GM18526 (cell line): Measurements from ENCODE around the gene IL1RAPL1.

Source experiments
- POLR2A ChIP-seq: IDR thresholded peaks from 3 replicates; pipeline ENCODE4 v1.6.1; 2011; ENCODE audit not compliant: insufficient read length; ENCODE audit errors: extremely low read depth

The IL1RAPL1 gene

DNA sequence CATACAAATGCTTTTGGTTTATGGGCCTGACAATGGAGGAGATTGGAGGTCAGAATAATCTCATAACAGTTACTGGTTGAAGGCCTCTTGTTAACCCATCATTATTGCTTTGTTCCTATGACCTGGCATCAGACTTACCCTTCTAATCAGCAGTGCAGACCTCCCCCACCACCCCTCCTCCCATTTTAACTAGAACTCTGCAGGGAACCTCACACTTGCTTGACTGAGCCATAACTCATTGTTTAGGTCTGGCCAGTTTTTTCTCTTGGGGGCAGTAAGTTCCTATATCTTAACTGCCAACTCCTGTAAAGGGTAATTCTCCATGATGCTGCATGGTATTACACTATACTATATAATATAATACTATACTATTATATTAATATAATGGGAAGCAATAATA, 609.3 kb downstream of the IL1RAPL1 start:
- TF ChIP-seq POLR2A = no peak

DNA sequence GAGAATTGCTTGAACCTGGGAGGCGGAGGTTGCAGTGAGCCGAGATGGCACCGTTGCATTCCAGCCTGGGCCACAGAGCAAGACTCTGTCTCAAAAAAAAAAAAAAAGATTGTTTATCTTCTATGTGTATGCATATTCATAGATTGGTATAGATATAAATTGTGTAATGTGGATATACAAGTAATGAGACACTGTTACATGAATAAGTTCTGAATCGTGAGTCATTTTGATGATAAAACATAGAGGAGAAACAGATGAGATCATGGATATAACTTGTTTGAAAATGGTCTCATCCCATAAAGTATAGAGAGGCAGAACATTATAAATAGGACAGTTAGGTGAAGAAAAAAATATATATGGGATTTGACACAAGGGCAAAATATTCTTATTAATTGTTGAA, 628.0 kb downstream of the IL1RAPL1 start:
- TF ChIP-seq POLR2A = no peak

DNA sequence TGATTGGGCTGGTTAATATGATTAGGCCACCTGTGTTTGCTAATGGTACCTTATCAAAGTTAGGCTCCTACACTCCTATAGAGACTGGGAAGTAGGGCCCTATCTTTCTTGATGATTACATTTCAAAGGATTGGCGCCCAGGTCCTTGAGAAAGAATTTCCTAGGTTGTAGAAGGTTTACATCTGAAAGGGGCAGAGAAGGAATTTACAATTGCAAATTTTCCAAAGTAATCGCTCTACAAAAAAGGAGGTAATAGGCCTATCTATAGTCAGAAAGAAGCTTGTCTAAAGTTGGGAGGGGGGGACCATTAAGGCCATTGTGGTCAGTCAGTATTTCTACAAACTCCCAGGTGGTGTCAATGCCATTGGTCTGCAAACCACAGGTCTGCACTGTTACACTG, 638.4 kb downstream of the IL1RAPL1 start:
- no peak for TF ChIP-seq POLR2A

DNA sequence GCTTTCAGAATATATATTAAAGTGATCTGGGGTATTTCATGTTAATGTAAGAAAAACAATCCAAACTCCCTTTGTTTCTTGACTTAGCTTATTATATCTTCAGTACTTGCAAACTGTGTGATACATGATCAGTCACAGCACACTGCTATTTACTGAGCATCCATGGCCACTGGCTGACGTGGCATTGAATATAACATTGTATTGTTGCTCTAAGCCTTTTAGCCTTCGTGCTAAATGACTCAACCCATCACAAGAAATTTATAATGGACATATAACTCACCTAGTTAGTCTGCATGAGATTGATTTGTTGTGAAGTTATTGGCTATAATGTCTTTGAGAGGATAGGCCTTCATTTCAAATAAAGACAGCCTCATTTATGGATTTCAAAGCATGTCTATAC, 642.6 kb downstream of the IL1RAPL1 start:
- TF ChIP-seq POLR2A = no peak

DNA sequence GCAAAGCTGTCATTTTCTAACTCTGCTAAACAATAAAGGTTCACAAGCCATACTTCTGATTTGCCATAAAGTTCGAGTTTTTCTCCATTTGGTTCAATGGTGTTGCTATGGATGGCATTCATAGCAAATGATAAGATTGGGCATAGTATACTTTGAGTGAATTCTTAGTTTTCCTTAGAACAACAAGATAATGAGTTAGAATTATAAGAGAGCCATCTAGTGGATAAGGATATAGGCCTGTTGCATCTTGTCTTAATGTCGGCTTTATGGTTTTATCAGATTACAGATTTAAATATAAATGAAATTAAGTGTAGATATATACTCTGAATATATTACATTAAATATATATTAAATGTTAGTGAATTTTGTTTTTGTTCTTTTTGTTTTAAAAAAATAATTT, 644.6 kb downstream of the IL1RAPL1 start:
- TF ChIP-seq POLR2A = no peak

DNA sequence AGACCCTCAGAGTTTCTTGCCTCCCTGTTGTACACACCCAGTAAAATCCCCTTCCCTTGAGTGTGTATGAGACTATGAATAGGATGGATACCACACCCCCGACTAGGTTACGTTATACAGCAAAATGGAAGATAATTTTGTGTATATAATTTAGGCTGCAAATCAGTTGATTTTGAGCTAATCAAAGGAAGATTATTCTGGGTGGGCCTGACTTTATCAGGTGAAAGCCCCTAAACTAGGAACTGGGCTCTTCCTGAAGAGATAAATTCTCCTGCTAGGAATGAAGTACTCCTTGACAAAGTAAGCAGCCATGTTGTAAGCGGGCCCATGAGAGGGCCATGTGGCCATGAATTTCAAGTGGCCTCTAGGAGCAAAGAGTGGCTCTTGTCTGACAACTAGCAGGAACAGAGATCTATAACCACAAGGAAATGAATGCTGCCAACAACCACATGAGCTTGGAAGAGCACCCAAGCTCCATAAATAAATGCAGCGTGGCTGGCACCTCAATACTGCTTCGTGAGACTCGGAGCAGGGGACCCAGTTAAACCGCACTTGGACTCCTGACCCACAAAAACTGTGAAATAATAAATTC, 646.4 kb downstream of the IL1RAPL1 start:
- TF ChIP-seq POLR2A = no peak

DNA sequence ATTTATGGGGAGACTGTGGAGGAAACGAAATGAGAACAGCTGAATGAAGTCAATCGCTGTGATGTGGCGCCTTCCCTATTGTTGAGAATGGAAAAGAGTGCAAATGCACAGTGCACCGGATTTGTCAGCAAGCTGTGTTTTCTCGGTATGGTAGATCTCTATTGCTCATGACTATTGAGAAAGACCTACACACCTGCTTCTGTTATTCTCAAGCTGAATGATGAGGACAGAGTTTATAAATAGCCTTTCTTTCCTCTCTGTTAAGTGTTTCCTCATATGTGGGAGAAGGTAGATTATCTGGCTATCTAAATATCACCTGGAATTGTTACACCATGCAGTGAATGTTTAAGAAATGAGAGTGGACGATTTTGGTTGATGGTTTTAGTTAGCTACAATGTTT, 650.7 kb downstream of the IL1RAPL1 start:
- TF ChIP-seq POLR2A = no peak

DNA sequence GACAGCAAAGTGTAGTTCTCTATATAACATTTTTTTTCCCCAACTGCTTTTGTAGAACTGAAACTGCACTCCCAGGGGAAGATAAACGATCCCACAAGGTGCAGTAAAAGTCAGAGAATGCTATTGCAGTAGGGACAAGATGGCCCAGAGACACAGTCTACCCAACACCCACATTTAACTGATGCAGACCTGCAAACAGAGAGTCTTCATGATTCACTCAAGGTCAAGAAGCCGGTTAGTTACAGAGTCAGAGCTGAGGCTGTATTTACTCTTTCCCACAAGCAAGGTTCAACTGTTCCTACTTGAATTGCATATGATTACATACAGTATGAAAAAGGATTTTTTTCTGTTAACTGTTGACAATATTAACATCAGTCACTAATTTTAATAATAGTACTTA, 654.6 kb downstream of the IL1RAPL1 start:
- TF ChIP-seq POLR2A = no peak

DNA sequence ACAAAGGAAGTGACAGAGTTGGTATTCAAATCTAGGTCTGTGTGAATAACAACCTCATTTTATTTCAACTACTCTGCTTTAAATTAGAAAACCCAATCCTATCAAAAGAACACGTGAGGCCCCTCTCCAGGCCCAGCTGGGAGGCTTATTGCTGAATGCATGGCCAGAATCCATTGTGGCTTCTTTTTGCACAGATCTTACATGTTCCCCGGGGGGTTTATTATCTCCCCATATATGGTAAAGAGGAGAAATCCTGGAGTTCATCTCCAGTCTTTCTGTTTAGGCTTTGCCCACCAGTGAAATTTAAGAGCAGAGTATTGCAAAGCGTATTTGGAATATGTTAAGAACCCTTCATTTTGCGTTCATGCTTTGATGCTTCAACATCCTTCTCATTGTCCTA, 655.6 kb downstream of the IL1RAPL1 start:
- no peak for TF ChIP-seq POLR2A

DNA sequence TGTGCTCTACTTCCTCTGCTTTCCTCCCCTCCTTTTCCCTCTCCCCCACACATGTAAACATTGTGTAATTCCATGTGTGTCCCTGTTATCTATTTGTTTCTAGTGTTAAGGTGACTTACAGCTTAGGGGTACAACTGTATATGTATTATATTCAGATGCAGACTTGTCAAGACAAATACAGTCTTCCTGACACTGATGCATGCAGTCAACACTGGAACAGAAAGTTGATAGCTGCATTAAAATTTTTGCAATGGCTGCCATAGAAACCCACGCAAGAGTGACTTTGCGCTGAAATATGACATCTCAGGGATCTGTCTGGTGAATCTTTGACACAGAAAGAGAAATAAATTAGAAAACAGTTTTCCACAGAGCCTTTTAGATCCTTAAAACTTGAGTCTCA, 656.7 kb downstream of the IL1RAPL1 start:
- no peak for TF ChIP-seq POLR2A

DNA sequence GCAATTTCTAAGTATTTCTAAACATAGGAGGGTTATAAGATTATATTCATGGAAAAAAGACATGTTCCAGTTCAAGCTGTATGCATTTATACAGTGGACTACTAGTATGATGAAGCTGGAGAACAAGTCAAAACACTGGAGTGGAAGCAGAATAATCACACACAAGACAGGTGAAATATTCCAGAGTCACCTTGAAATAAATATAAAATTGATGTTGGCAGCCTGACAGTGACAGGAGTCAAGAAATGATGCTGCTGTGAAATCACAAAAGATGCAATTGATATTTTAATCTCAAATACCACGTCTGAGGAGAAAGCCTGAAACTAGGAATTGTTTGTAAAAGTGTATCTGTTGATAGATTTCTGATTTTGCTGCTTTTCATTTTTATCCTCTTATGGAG, 667.3 kb downstream of the IL1RAPL1 start:
- TF ChIP-seq POLR2A = no peak

DNA sequence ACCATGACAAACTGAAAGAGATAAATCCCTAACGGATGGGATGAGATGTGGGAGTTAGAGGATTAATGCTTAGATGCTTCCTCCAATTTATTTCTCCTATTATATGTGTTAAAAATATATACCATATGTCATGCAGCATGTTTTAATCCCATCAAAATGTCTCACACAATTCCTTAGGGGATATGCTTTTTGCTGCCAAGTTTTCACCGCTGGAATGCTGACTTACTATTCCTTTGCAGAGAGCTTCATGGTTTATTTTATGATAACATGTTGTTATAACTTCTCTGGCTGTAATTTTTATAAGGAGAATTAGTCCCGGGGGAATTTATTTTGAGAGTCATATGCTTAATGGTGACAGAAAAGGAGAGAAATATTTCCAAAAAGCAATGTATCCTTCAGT, 670.3 kb downstream of the IL1RAPL1 start:
- no peak for TF ChIP-seq POLR2A

DNA sequence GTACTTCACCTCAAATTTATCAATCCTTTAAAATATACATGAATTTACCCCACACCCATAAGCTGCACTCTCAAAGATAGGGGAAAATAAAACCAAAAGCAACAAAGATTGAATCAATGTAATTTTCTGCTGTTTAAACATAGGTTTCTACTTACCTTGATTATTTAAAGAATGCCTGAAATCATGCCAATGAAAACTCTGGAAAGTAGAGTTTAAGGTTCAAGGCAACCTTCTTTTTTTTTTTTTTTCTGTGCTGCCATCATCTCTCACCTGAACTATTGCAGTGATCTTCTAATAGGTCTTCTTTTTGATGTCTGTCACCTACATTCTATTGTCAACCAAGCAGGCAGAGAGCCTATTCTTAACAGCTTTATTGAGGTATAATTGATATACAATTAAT, 682.1 kb downstream of the IL1RAPL1 start:
- TF ChIP-seq POLR2A = no peak

DNA sequence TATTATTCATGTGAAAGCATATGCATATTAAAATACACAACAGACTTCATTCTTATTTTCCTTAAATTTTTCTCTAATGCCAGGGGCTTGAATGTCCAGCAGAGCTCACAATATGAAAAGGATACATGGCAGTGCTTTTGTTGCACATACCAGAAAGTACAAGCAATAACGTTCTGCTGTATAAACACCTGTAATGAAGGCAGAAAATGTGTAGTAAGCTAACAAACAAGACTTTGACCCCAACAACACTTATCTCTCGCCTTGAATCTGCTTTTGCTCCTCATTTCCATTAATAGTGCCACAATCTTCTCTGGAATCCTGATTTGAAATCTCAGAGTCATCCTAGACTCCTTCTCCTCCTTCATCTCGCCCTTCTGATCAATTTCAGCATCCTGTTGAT, 687.3 kb downstream of the IL1RAPL1 start:
- no peak for TF ChIP-seq POLR2A

DNA sequence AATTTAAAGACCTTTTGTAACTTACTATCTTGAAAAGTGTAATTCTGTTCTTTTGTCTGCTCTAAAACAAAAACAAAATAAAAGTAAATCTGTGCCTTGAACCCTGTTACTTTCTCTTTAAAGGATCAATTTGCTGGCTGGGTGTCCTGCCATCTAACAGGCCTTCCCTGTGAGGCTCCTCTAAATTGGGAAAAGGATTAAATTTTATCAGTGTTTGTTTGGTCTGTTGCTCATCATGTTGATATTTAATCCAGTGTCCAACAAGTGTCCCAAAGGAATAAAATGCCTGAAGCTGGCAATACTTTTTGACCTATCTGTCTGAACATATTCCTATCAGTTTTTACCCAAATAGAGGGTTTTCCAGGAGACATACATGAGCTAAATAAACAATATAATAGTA, 688.7 kb downstream of the IL1RAPL1 start:
- TF ChIP-seq POLR2A = no peak

DNA sequence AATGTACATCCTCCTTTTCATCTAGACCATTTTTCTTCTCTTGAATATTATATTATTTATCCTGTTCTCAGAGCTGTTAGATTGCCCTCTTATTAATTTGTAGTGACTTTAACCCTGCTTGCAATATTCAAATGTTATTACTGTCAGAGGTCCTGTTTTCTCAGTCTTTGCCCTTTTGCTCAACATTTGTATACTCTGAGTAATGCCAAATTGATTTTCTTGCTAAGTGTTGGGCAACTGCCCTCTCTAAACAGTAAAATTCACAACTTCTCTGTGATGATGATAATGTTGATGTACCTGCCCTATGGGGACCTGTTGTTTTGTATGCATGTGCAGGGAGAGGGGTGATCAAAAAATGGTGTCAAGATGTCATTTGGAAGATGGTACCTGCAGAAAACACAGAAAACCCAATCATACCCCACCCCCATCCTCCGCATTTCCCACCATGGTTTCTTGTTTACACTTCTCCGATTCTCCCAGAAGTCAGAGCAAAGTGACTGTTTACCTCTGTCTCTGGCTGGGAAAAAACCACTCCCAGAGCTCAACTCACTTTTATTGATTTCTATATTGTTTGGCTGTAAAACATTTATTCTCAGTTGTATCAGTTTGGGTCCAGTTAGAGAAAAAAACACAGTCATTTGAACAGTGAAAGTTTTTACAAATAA, 694.0 kb downstream of the IL1RAPL1 start:
- no peak for TF ChIP-seq POLR2A

DNA sequence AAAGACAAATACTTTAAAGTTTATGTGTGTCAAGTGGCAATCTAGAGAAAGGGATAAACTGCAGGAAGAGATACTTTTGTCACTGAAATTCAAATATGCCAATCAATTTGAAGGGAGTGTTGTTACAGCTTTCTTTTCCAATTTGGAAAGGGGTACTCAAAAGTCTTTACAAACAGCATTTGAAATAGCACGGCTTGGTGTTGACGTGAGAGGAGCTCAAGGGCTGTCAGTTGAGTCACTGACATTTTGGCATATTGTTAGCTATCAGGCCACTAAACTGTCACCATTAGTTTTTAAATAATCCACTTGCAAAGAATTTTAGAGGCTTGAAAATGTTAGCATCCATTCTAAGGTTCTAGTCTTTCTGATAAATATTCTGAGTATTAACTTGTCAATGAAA, 698.4 kb downstream of the IL1RAPL1 start:
- TF ChIP-seq POLR2A = no peak
